RWPE2 (cell line): ENCODE results near the gene GLIPR1L2.
"Not testable (repeated sequence)": the region's sequence is repeated elsewhere in the genome, so short reads cannot be mapped to it uniquely, and the experiment has no call there.

Experiments
- ATAC-seq: fragments of 200-7000 bp; cut with Tn5 transposase; 3 replicates; pipeline ENCODE4 v1.9.1; 2021; ENCODE audit warnings: low read depth
- DNase-seq: peaks from one replicate; pipeline ENCODE4 v3.0.0-alpha.2; 2020; ENCODE audit warnings: low spot score
- H3K27ac ChIP-seq: fragments of 450-650 bp; 2 replicates; pipeline ENCODE4 v1.5.1; 2017; ENCODE audit warnings: mild to moderate bottlenecking; ENCODE audit not compliant: poor library complexity, severe bottlenecking
- H3K27me3 ChIP-seq: fragments of 250-450 bp; sonication (Bioruptor Pico); 2 replicates; pipeline ENCODE4 v1.5.1; 2021; ENCODE audit warnings: mild to moderate bottlenecking, moderate library complexity; ENCODE audit not compliant: insufficient read depth, poor library complexity, severe bottlenecking
- H3K36me3 ChIP-seq: fragments of 250-450 bp; sonication (Bioruptor Pico); 2 replicates; pipeline ENCODE4 v1.5.1; 2020; ENCODE audit warnings: low read depth, mild to moderate bottlenecking, moderate library complexity
- H3K4me1 ChIP-seq: fragments of 250-450 bp; sonication (Bioruptor Pico); 2 replicates; pipeline ENCODE4 v1.5.1; 2021; ENCODE audit warnings: mild to moderate bottlenecking, moderate library complexity; ENCODE audit not compliant: insufficient read depth, poor library complexity, severe bottlenecking
- H3K4me3 ChIP-seq: fragments of 250-450 bp; sonication (Bioruptor Pico); 2 replicates; pipeline ENCODE4 v1.5.1; 2021; ENCODE audit warnings: mild to moderate bottlenecking, moderate library complexity; ENCODE audit not compliant: severe bottlenecking
- H3K9me3 ChIP-seq: fragments of 250-450 bp; sonication (Bioruptor Pico); 2 replicates; pipeline ENCODE4 v1.5.1; 2021; ENCODE audit warnings: mild to moderate bottlenecking, moderate library complexity; ENCODE audit not compliant: severe bottlenecking
- CTCF ChIP-seq: fragments of 450-650 bp; IDR thresholded peaks from one replicate; pipeline ENCODE4 v1.5.1; 2017; ENCODE audit warnings: mild to moderate bottlenecking, moderate library complexity; ENCODE audit not compliant: poor library complexity, severe bottlenecking

Gene GLIPR1L2

GRCh38 chr12:75452675-75453330 is 61.9 kb downstream of the GLIPR1L2 start:
- Histone ChIP-seq H3K4me3 (no peak overlapping the region), H3K9me3 (no peaks in the 10 kb centered on the region), H3K4me1 (peaks cover 8% of the 10 kb centered on the region), H3K27me3 (no peaks in the 10 kb centered on the region), H3K36me3 (no peaks in the 10 kb centered on the region), H3K27ac (no peak overlapping the region)
- ATAC-seq (peak; percentile 95), DNase-seq (no peak)
- TF ChIP-seq CTCF: no peak

GRCh38 chr12:75455839-75456238 is 65.0 kb downstream of the GLIPR1L2 start:
- no peaks in the 10 kb centered on the region for H3K9me3 ChIP-seq
- DNase-seq: no peak

GRCh38 chr12:75457191-75457590 is 66.3 kb downstream of the GLIPR1L2 start:
- Histone ChIP-seq H3K36me3 (no peaks in the 10 kb centered on the region), H3K27me3 (no peaks in the 10 kb centered on the region), H3K4me3 (no peak overlapping the region), H3K9me3 (no peaks in the 10 kb centered on the region), H3K27ac (no peak overlapping the region), H3K4me1 (no peaks in the 10 kb centered on the region)
- ATAC-seq: no peak
- no peak for DNase-seq
- no peak for TF ChIP-seq CTCF

More at GRCh38 chr12:75455839-75456238, 65.0 kb downstream of the GLIPR1L2 start:
- H3K4me1 ChIP-seq: no peaks in the 10 kb centered on the region
- no peak overlapping the region for H3K27ac ChIP-seq
- no peaks in the 10 kb centered on the region for H3K27me3 ChIP-seq
- no peak for ATAC-seq
- H3K4me3 ChIP-seq: no peak overlapping the region
- TF ChIP-seq CTCF: no peak
- H3K36me3 ChIP-seq: no peaks in the 10 kb centered on the region

- DNase-seq: not testable (repeated sequence)
Observed at GRCh38 chr12:75457866-75458265, 67.0 kb downstream of the GLIPR1L2 start.

GRCh38 chr12:75459755-75460154 is 68.9 kb downstream of the GLIPR1L2 start:
- no peaks in the 10 kb centered on the region for H3K4me1 ChIP-seq
- TF ChIP-seq CTCF: no peak
- DNase-seq: no peak
- no peak overlapping the region for H3K4me3 ChIP-seq
- H3K27ac ChIP-seq: no peak overlapping the region
- H3K27me3 ChIP-seq: no peaks in the 10 kb centered on the region
- ATAC-seq: no peak
- H3K36me3 ChIP-seq: no peaks in the 10 kb centered on the region
- H3K9me3 ChIP-seq: no peaks in the 10 kb centered on the region

More at GRCh38 chr12:75457866-75458265, 67.0 kb downstream of the GLIPR1L2 start:
- H3K27me3 ChIP-seq, H3K9me3 ChIP-seq, H3K27ac ChIP-seq, H3K4me3 ChIP-seq, H3K4me1 ChIP-seq, H3K36me3 ChIP-seq, ATAC-seq: not testable (repeated sequence)
